Spleen (tissue), 11 donors: ENCODE data around the gene SH3BP5L. TPM values are rescaled to one million over a fixed set of nuclear protein-coding genes. Genes with fewer than 3 reads are reported as not detected.

Source experiments
- DNase-seq: peaks from one replicate; pipeline ENCODE4 v3.0.0-alpha.2; 2020
- H3K27ac ChIP-seq, 8 donors: fragments of 200-600 bp; sonication (generic) in 7 of 8; 1 replicate in 4 of 8; 2 replicates in 4 of 8; pipeline versions ENCODE4 v1.5.0 to v1.8.0; 2016 to 2021; ENCODE audit warnings: inconsistent platforms in 4 of 8, mild to moderate bottlenecking in 4 of 8, moderate library complexity in 1 of 8
- H3K27me3 ChIP-seq, 7 donors: fragments of 200-600 bp; sonication (generic) in 6 of 7; replicated peaks in 1 of 7; 1 replicate in 4 of 7; 2 replicates in 3 of 7; pipeline versions ENCODE4 v1.5.0 to v1.8.0; 2016 to 2021; ENCODE audit warnings: inconsistent platforms in 3 of 7, mild to moderate bottlenecking in 1 of 7
- H3K36me3 ChIP-seq, 6 donors: fragments of 200-600 bp; sonication (generic) in 5 of 6; 1 replicate in 4 of 6; 2 replicates in 2 of 6; pipeline versions ENCODE4 v1.5.0 to v1.8.0; 2016 to 2021; ENCODE audit warnings: inconsistent platforms in 2 of 6
- H3K4me1 ChIP-seq, 6 donors: fragments of 200-600 bp; sonication (generic) in 5 of 6; 1 replicate in 3 of 6; 2 replicates in 3 of 6; pipeline versions ENCODE4 v1.5.0 to v1.8.0; 2016 to 2021; ENCODE audit warnings: inconsistent platforms in 3 of 6
- H3K4me3 ChIP-seq, 8 donors: fragments of 200-600 bp; sonication (generic) in 7 of 8; 1 replicate in 4 of 8; 2 replicates in 4 of 8; pipeline versions ENCODE4 v1.5.0 to v1.8.0; 2016 to 2021; ENCODE audit warnings: inconsistent platforms in 4 of 8, mild to moderate bottlenecking in 4 of 8, moderate library complexity in 2 of 8
- H3K9me3 ChIP-seq, 8 donors: fragments of 200-600 bp; sonication (generic) in 7 of 8; 1 replicate in 4 of 8; 2 replicates in 4 of 8; pipeline versions ENCODE4 v1.5.0 to v1.8.0; 2016 to 2021; ENCODE audit warnings: inconsistent platforms in 4 of 8
- POLR2A ChIP-seq, 3 donors: fragments of 450-650 bp; IDR thresholded peaks; one replicate each; pipeline ENCODE4 v1.5.1; 2017; ENCODE audit warnings: antibody characterized with exemption in 3 of 3, mild to moderate bottlenecking in 1 of 3
- POLR2AphosphoS5 ChIP-seq, 3 donors: sonication (generic); formaldehyde crosslinking; IDR thresholded peaks; one replicate each; pipeline ENCODE4 v1.5.1; 2017; ENCODE audit warnings: antibody characterized with exemption in 3 of 3
- WGBS, 5 donors: extraction: QIAGEN DNeasy Blood & Tissue Kit in 3 of 5; methylation state at CpG; one replicate each; pipeline versions ENCODE4 v1.1.5 to v1.1.7; 2013 to 2018; 5-methylcytosine and 5-hydroxymethylcytosine counted together
- intact Hi-C: fragments of 100-400 bp; cut with DNase I; formaldehyde crosslinking; loops from one replicate; pipeline ENCODE4 v1.15.0; 2023; ENCODE audit warnings: low total_unique reads
- microRNA-seq, 3 donors: library from miRNA; unstranded; fragments of <30 nt; microRNA quantifications; one replicate each; pipeline versions ENCODE4 to v1.1.0, GENCODE V29; 2019 to 2020
- polyA plus RNA-seq, 3 donors: library from polyadenylated mRNA; stranded (reverse); fragments of 200-250 nt; gene quantifications; one replicate each; pipeline ENCODE4 v1.2.1, GENCODE V29; 2013
- small RNA-seq, 4 donors: library from RNA; depleted of rRNA; stranded (forward); fragments of <200 nt; gene quantifications; one replicate each; pipeline ENCODE3, GENCODE V24; 2016
- total RNA-seq, 7 donors: library from RNA; depleted of rRNA in 3 of 7; stranded (reverse); fragments of >200 nt in 3 of 7; fragmentation: NEBNext Ultra II Directional in 4 of 7; extraction: Animal tissue kit (Norgen Biotek cat#: 25700) in 4 of 7; gene quantifications; one replicate each; pipeline versions ENCODE4 v1.1.0 to v1.2.1, GENCODE V29; 2016 to 2021
- TF ChIP-seq, protein P1 (sequence below), 11 experiments: fragments of 200-600 bp in 7 of 11; fragments of 450-650 bp in 4 of 11; sonication (generic) in 4 of 11; IDR thresholded peaks in 8 of 11; conservative IDR thresholded peaks in 3 of 11; 1 replicate in 7 of 11; 2 replicates in 4 of 11; pipeline versions ENCODE4 v1.4.0 to v1.8.0; 2016 to 2021; ENCODE audit warnings: antibody characterized with exemption in 11 of 11, inconsistent platforms in 4 of 11, mild to moderate bottlenecking in 1 of 11
- donor health status: healthy with polysubstance abuse.
- donor health status: DM: no; HTN: no; CAD: no; lungs with moderate emphysema.
- donor health status: DM: no; HTN: no; CAD: no.
- donor health status: Bipolar disorder and iron deficiency.
- donor health status: healthy.
- donor health status: DM: no; HTN: no; CAD: no.
- donor health status: DM: yes; HTN: yes; CAD: no.

Gene SH3BP5L
- total and polyA plus RNA-seq, 10 donors: 10.1 to 43.3 (median 30.6) TPM

GRCh38 chr1:248778906-248779305 lies 46.8 kb downstream of the SH3BP5L start:
- Histone ChIP-seq H3K27me3 (no peaks in the 10 kb centered on the region), H3K4me1 (peaks cover 0 to 15% (median 3%) of the 10 kb centered on the region in 6 donors), H3K4me3 (peak overlapping the region in 1 of 8 donors; percentile 40), H3K9me3 (peaks cover 0 to 31% (median 15%) of the 10 kb centered on the region in 8 donors), H3K36me3 (no peaks in the 10 kb centered on the region), H3K27ac (peak overlapping the region in 2 of 8 donors; percentile 14 to 70)
- intact Hi-C loops: no loop called here
- WGBS, 5 donors: 90 to 98% (median 91%) methylated on average over 2 of the region's 2 CpGs
- DNase-seq: no peak
- no peak for TF ChIP-seq POLR2A (IDR thresholded peaks at IDR 0.05)
- no peak for TF ChIP-seq POLR2AphosphoS5 (IDR thresholded peaks at IDR 0.05)
- TF ChIP-seq, protein P1, sequence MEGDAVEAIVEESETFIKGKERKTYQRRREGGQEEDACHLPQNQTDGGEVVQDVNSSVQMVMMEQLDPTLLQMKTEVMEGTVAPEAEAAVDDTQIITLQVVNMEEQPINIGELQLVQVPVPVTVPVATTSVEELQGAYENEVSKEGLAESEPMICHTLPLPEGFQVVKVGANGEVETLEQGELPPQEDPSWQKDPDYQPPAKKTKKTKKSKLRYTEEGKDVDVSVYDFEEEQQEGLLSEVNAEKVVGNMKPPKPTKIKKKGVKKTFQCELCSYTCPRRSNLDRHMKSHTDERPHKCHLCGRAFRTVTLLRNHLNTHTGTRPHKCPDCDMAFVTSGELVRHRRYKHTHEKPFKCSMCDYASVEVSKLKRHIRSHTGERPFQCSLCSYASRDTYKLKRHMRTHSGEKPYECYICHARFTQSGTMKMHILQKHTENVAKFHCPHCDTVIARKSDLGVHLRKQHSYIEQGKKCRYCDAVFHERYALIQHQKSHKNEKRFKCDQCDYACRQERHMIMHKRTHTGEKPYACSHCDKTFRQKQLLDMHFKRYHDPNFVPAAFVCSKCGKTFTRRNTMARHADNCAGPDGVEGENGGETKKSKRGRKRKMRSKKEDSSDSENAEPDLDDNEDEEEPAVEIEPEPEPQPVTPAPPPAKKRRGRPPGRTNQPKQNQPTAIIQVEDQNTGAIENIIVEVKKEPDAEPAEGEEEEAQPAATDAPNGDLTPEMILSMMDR (IDR thresholded peaks at IDR 0.05 in 8 of 11, conservative IDR thresholded peaks at IDR 0.05 in 3 of 11): no peak

DNA sequence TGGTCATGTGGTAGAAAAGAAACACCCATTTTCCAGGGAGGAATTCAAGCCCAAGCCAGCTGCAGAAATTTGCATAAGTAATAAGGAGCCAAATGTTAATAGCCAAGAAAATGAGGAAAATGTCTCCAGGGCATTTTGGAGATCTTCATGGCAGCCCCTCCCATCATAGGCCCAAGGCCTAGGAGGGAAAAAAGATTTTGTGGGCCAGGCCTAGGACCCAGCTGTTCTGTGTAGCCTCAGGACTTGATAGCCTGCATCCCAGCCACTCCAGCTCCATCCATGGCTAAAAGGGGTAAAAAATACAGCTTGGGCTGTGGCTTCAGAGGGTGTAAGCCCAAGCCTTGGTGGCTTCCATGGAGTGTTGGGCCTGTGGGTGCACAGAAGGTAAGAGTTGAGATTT lies 48.7 kb downstream of the SH3BP5L start:
- Histone ChIP-seq H3K36me3 (no peaks in the 10 kb centered on the region), H3K9me3 (peaks cover 0 to 31% (median 15%) of the 10 kb centered on the region in 8 donors), H3K4me3 (no peak overlapping the region), H3K27ac (no peak overlapping the region), H3K4me1 (no peaks in the 10 kb centered on the region), H3K27me3 (no peaks in the 10 kb centered on the region)
- TF ChIP-seq POLR2AphosphoS5 (IDR thresholded peaks at IDR 0.05) (no peak), POLR2A (IDR thresholded peaks at IDR 0.05) (no peak)
- TF ChIP-seq, protein P1 (IDR thresholded peaks at IDR 0.05 in 8 of 11, conservative IDR thresholded peaks at IDR 0.05 in 3 of 11): no peak
- no peak for DNase-seq
- intact Hi-C loops: no loop called here

GRCh38 chr1:248775441-248775840 lies 50.3 kb downstream of the SH3BP5L start:
- H3K27ac ChIP-seq: no peak overlapping the region
- intact Hi-C loops: no loop called here
- no peaks in the 10 kb centered on the region for H3K27me3 ChIP-seq
- no peaks in the 10 kb centered on the region for H3K36me3 ChIP-seq
- H3K9me3 ChIP-seq: peaks cover 0 to 22% (median 12%) of the 10 kb centered on the region in 8 donors
- no peak for DNase-seq
- no peak for TF ChIP-seq POLR2A (IDR thresholded peaks at IDR 0.05)
- TF ChIP-seq, protein P1 (IDR thresholded peaks at IDR 0.05 in 8 of 11, conservative IDR thresholded peaks at IDR 0.05 in 3 of 11): no peak
- no peak for TF ChIP-seq POLR2AphosphoS5 (IDR thresholded peaks at IDR 0.05)
- no peak overlapping the region for H3K4me3 ChIP-seq
- 83 to 88% (median 85%) methylated on average over 4 of the region's 4 CpGs for WGBS, 5 donors
- no peaks in the 10 kb centered on the region for H3K4me1 ChIP-seq

Small RNAs within 50 kb of the gene (microRNA-seq; reads per million reads assigned to microRNA genes)
- 1.1 to 3.9 (median 3.4) reads per million in 3 donors for gene MIR3124

Small RNAs within 50 kb of the gene (small RNA-seq; reads per million reads assigned to genes)
- gene MIR3124: 0 reads per million in 4 donors

Other genes starting within 250 kb of the SH3BP5L start
- gene OR2T10, start 228.2 kb downstream of the SH3BP5L start, total RNA-seq: 1 to 10 TPM in 3 of 7 donors, under 1 TPM in 3, not detected in 1; 0.12 to 2.8 (median 0.80) TPM
- under 1 TPM in 2 of 3 donors, not detected in 1; 0.03 to 0.20 TPM for gene OR2T10, start 228.2 kb downstream of the SH3BP5L start, polyA plus RNA-seq
- 1 to 10 TPM in 4 of 7 donors, under 1 TPM in 2, not detected in 1; 0.21 to 3.6 (median 1.3) TPM for gene OR2T11, start 190.8 kb downstream of the SH3BP5L start, total RNA-seq
- gene OR2T11, start 190.8 kb downstream of the SH3BP5L start, polyA plus RNA-seq: under 1 TPM in 2 of 3 donors, not detected in 1; 0.02 to 0.06 TPM
- under 1 TPM in 5 of 7 donors, not detected in 2; 0.19 to 0.68 (median 0.34) TPM for gene OR2T35, start 180.6 kb downstream of the SH3BP5L start, total RNA-seq
- not detected for gene OR2T35, start 180.6 kb downstream of the SH3BP5L start, polyA plus RNA-seq
- gene OR2T27, start 170.4 kb downstream of the SH3BP5L start, total RNA-seq: not detected
- gene OR2T27, start 170.4 kb downstream of the SH3BP5L start, polyA plus RNA-seq: not detected
- gene OR14I1, start 123.1 kb downstream of the SH3BP5L start, total RNA-seq: not detected
- gene OR14I1, start 123.1 kb downstream of the SH3BP5L start, polyA plus RNA-seq: not detected
- under 1 TPM in 2 of 7 donors, not detected in 5; 0.37 to 0.54 TPM for gene LYPD8, start 70.2 kb downstream of the SH3BP5L start, total RNA-seq
- under 1 TPM; 0.09 to 0.17 (median 0.16) TPM for gene LYPD8, start 70.2 kb downstream of the SH3BP5L start, polyA plus RNA-seq
- 10 to 100 TPM; 32.6 to 43.1 (median 41.3) TPM for gene ZNF672, start 12.3 kb upstream of the SH3BP5L start, total RNA-seq
- gene ZNF672, start 12.3 kb upstream of the SH3BP5L start, polyA plus RNA-seq: 10 to 100 TPM; 13.2 to 19.8 (median 16.6) TPM
- 10 to 100 TPM; 33.5 to 81.1 (median 45.9) TPM for gene ZNF692, start 33.2 kb upstream of the SH3BP5L start, total RNA-seq
- gene ZNF692, start 33.2 kb upstream of the SH3BP5L start, polyA plus RNA-seq: 100 to 1,000 TPM in 2 of 3 donors, 10 to 100 TPM in 1; 57.1 to 138 (median 125) TPM
- gene PGBD2, start 80.3 kb upstream of the SH3BP5L start, total RNA-seq: 10 to 100 TPM in 6 of 7 donors, 1 to 10 TPM in 1; 10.0 to 23.1 (median 12.3) TPM
- gene PGBD2, start 80.3 kb upstream of the SH3BP5L start, polyA plus RNA-seq: 10 to 100 TPM in 1 of 3 donors, 1 to 10 TPM in 2; 7.2 to 11.7 (median 9.9) TPM